Mesothelial cell of epicardium (in vitro differentiated cells): Measurements from ENCODE around the gene ANKRD10. TPM values are rescaled to one million over a fixed set of nuclear protein-coding genes. Genes with fewer than 3 reads are reported as not detected.

ENCODE experiments used
- DNase-seq, 2 experiments: peaks; one replicate each; pipeline ENCODE4 v3.0.0; 2021; ENCODE audit warnings: low spot score in 2 of 2; ENCODE audit not compliant: unreplicated experiment in 2 of 2
- H3K27ac Mint-ChIP-seq: 2 replicates; pipeline ENCODE4 v1.8.0; 2021; ENCODE audit warnings: mixed read lengths
- H3K27me3 Mint-ChIP-seq: 2 replicates; pipeline ENCODE4 v1.8.0; 2021; ENCODE audit warnings: low read depth, mixed read lengths
- H3K36me3 Mint-ChIP-seq: 2 replicates; pipeline ENCODE4 v1.8.0; 2021; ENCODE audit warnings: mixed read lengths
- H3K4me1 Mint-ChIP-seq: 2 replicates; pipeline ENCODE4 v1.8.0; 2021; ENCODE audit warnings: mixed read lengths
- H3K4me3 Mint-ChIP-seq: 2 replicates; pipeline ENCODE4 v1.8.0; 2021; ENCODE audit warnings: mild to moderate bottlenecking, moderate library complexity, mixed read lengths
- H3K9me3 Mint-ChIP-seq: 2 replicates; pipeline ENCODE4 v1.8.0; 2021; ENCODE audit warnings: mixed read lengths
- CTCF ChIP-seq: fragments of 200-600 bp; sonication (generic); IDR thresholded peaks from one replicate; pipeline ENCODE4 v1.5.0; 2021; ENCODE audit warnings: antibody characterized with exemption; ENCODE audit not compliant: unreplicated experiment
- total RNA-seq: library from RNA; stranded (reverse); gene quantifications from 3 replicates; pipeline ENCODE4 v1.2.1, GENCODE V29; 2021

Gene ANKRD10
- total RNA-seq, 1 donor from 2014 or later: 258 TPM

DNA sequence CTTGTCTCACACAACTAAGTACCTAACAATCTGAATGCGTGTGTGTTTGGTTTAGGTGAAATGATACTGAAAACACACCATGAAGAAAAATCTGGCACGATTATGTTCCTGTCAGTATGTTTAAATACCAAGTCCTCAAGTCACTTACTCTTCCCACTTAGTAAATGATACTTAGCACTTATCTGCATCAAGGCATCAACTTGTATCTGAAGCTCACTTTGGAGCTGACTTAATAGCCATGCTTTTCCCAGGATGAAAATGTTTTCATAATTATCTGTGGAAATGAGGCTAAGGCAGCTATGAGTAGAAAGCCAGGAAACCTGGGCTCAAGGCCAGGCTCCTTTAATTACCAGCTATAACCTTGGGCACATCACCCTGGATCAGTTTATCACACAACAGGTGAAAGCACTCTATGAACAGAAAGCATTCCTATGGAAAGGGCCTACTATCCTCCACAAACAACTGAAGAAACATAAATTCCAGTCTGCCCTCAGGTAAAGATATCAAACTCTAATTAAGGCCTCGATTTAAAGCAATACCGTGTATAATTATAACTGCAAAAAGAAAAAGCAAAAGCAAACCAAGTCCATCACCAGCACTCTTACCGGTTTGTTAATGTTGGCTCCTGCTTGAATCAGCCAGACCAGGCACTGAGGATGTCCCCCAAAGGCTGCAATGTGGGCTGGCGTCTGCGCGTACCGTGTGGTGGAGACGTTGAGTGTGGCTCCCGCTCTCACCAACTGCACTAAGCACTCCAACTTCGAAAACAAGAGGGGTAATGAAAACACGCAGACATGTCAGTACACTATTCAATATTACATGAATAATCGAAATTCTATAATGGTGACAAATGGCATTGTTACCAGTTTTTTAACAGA lies 4.6 kb downstream of the ANKRD10 start:
- no peak overlapping the region for H3K4me3 Mint-ChIP-seq
- no peak for TF ChIP-seq CTCF
- no peak overlapping the region for H3K27ac Mint-ChIP-seq
- H3K27me3 Mint-ChIP-seq: no peaks in the 10 kb centered on the region
- peaks cover 67% of the 10 kb centered on the region for H3K4me1 Mint-ChIP-seq
- H3K9me3 Mint-ChIP-seq: no peaks in the 10 kb centered on the region
- peaks cover 10% of the 10 kb centered on the region for H3K36me3 Mint-ChIP-seq
- DNase-seq: no peak

DNA sequence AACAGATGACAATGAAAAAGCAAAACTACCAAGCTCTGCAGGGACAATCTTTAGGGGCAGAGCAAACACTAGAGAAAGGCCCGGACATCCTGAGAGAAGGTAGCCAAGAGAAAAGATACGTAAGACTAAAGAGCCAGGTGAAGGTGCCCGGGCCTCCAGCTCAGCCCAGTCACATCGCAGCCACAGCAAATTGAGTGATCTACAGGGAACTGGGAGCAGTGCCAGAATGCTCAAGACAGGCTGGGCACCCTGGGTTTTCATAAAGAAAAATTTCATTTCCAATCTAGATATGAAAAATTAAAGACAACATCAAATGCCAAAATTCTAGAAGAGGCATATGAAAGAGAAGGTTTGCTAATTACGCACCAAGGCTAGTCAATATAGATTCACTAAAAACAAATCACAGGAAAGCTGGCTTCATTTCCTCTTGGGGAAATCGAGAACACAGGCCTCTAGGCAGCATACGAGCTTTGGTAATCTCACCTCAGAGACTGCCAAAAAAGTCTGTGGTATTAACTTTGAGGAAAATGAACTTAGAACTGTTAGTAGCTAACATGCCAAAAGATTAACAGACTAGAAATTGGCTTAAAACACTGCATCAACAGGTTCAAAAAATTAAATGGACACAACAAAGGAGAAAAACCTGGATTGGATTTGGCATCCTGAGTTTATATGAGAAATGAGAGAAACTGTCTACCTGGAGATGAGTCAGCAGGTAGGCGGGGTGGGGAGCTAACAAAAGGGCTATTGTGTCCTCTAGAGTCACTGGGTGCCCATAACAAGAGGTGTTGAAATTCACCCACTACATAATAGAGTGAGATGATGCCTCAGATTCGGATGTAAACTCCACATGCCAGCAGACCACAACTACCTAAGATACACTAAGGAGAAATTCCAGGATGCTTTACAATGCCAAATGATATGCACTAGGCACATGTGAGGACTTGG lies 6.6 kb downstream of the ANKRD10 start:
- TF ChIP-seq CTCF: no peak
- H3K9me3 Mint-ChIP-seq: no peaks in the 10 kb centered on the region
- H3K4me3 Mint-ChIP-seq: no peak overlapping the region
- peaks cover 10% of the 10 kb centered on the region for H3K36me3 Mint-ChIP-seq
- H3K27ac Mint-ChIP-seq: peak overlapping the region; percentile 75
- no peaks in the 10 kb centered on the region for H3K27me3 Mint-ChIP-seq
- peaks cover 61% of the 10 kb centered on the region for H3K4me1 Mint-ChIP-seq
- no peak for DNase-seq

DNA sequence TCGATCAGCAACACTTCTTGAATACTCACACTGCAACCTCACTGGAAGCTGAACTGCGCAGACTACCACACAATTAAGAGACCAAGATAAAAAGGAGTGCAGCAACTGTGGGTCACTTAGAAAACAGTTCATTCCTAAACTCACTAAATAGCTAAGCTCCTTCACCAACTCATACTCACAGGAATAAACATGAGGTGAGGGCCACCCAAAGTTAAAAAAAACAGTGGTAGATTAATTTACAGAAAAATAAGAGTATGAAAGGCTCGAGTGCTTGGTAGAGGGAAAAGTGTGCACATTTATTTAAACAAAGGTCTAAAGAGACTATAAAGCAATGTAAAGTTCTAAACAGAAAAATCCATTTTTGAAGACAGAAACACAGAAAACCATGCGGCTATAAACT lies 7.6 kb downstream of the ANKRD10 start:
- peaks cover 10% of the 10 kb centered on the region for H3K36me3 Mint-ChIP-seq
- no peak overlapping the region for H3K4me3 Mint-ChIP-seq
- DNase-seq: no peak
- no peak for TF ChIP-seq CTCF
- no peaks in the 10 kb centered on the region for H3K9me3 Mint-ChIP-seq
- H3K27ac Mint-ChIP-seq: peak overlapping the region; percentile 73
- H3K27me3 Mint-ChIP-seq: no peaks in the 10 kb centered on the region
- H3K4me1 Mint-ChIP-seq: peaks cover 52% of the 10 kb centered on the region

DNA sequence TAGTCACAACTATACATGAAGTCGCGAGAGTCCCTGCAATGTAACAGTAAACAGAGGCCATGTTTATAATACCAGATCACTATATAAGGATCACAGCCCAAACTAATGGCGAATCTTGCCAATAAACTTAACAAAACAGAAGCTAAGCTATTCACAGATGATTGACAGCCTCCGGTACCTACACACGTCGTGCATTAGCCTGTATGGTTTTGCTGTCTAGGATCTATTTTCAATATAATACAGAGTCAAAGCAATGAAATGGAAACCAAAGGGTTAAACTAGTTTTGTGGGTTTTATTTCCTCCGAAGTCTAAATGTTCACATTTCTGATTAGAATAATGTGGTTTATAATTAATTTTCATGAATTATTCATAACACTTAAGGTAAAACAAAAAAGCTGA lies 10.1 kb downstream of the ANKRD10 start:
- no peaks in the 10 kb centered on the region for H3K9me3 Mint-ChIP-seq
- no peak for TF ChIP-seq CTCF
- peaks cover 10% of the 10 kb centered on the region for H3K36me3 Mint-ChIP-seq
- H3K27me3 Mint-ChIP-seq: no peaks in the 10 kb centered on the region
- DNase-seq: no peak
- no peak overlapping the region for H3K27ac Mint-ChIP-seq
- no peak overlapping the region for H3K4me3 Mint-ChIP-seq
- H3K4me1 Mint-ChIP-seq: peaks cover 32% of the 10 kb centered on the region

GRCh38 chr13:110902370-110902769 lies 12.5 kb downstream of the ANKRD10 start:
- Mint-ChIP-seq H3K27me3 (no peaks in the 10 kb centered on the region), H3K4me1 (peaks cover 11% of the 10 kb centered on the region), H3K9me3 (no peaks in the 10 kb centered on the region), H3K4me3 (no peak overlapping the region), H3K36me3 (peaks cover 16% of the 10 kb centered on the region), H3K27ac (no peak overlapping the region)
- no peak for TF ChIP-seq CTCF
- no peak for DNase-seq
